ENCODE measurements around the gene NPHP4. TPM values are rescaled to one million over a fixed set of nuclear protein-coding genes. Genes with fewer than 3 reads are reported as not detected.

The NPHP4 gene
- polyA plus RNA-seq, 3 donors, result 0.39 to 13.7 (median 1.2) TPM

GRCh38 chr1:5941671-5942070, 50.6 kb downstream of the NPHP4 start:
- H3K27ac Mint-ChIP-seq, result peak overlapping the region in 1 of 7 donors; percentile 56
- intact Hi-C loops (cut with micrococcal nuclease), result no loop called here
- peaks cover 4 to 6% of the 10 kb centered on the region in 2 donors for H3K36me3 ChIP-seq (replicated peaks in 1 of 2; ENCODE audit: control insufficient read depth in 1 of 2, insufficient read depth in 2 of 2, low read length in 2 of 2)

GRCh38 chr1:5940723-5941407, 51.4 kb downstream of the NPHP4 start:
- H3K9ac ChIP-seq (ENCODE audit: insufficient read depth, low read length, poor library complexity, severe bottlenecking), result no peak overlapping the region
- peaks cover 0 to 2% of the 10 kb centered on the region in 2 donors for H3K36me3 ChIP-seq (replicated peaks in 1 of 2; ENCODE audit: control insufficient read depth in 1 of 2, insufficient read depth in 2 of 2, low read length in 2 of 2)
- H3K27ac Mint-ChIP-seq, result no peak overlapping the region
- no peak for DNase-seq
- H3K27ac ChIP-seq (ENCODE audit: low read depth in 1 of 2, low read length in 2 of 2), result no peak overlapping the region
- no peak overlapping the region for H3K4me2 ChIP-seq (replicated peaks; ENCODE audit: extremely low read depth, low read length, poor library complexity, severe bottlenecking)
- H3K79me2 ChIP-seq (ENCODE audit: insufficient read depth, low read length), result no peaks in the 10 kb centered on the region
- no peak overlapping the region for H3K4me3 ChIP-seq (replicated peaks in 1 of 3; ENCODE audit: low read depth in 2 of 3, low read length in 3 of 3)
- H4K20me1 ChIP-seq (ENCODE audit: insufficient read depth, low read length), result no peaks in the 10 kb centered on the region
- peaks cover 0 to 2% (median 0%) of the 10 kb centered on the region in 7 donors for H3K9me3 Mint-ChIP-seq
- no peak overlapping the region for H3K4me3 Mint-ChIP-seq
- no peaks in the 10 kb centered on the region for H3K4me1 Mint-ChIP-seq
- no peaks in the 10 kb centered on the region for H3K27me3 ChIP-seq (ENCODE audit: control insufficient read depth in 2 of 2, insufficient read depth in 2 of 2, low read length in 2 of 2)
- no peaks in the 10 kb centered on the region for H3K9me3 ChIP-seq (replicated peaks in 1 of 2; ENCODE audit: control insufficient read depth in 1 of 2, insufficient read depth in 1 of 2, low read length in 2 of 2)
- TF ChIP-seq CTCF (IDR thresholded peaks at IDR 0.05), result no peak
- no peak overlapping the region for H2AFZ ChIP-seq (ENCODE audit: insufficient read depth, low read depth, low read length, poor library complexity, severe bottlenecking)
- H3K27me3 Mint-ChIP-seq (ENCODE audit: low read depth in 3 of 3), result no peaks in the 10 kb centered on the region
- no peaks in the 10 kb centered on the region for H3K4me1 ChIP-seq (ENCODE audit: control insufficient read depth in 1 of 2, insufficient read depth in 2 of 2, low read length in 2 of 2)
- WGBS (ENCODE audit: insufficient coverage), result no CpG with 5 or more reads among the region's 2 CpGs
- peaks cover 17 to 22% of the 10 kb centered on the region in 2 donors for H3K36me3 Mint-ChIP-seq
- intact Hi-C loops (cut with micrococcal nuclease), result no loop called here

More at GRCh38 chr1:5941671-5942070, 50.6 kb downstream of the NPHP4 start:
- WGBS (ENCODE audit: insufficient coverage), result 100% methylated on average over 1 of the region's 7 CpGs
- Histone ChIP-seq H3K4me2 (replicated peaks; ENCODE audit: extremely low read depth, low read length, poor library complexity, severe bottlenecking) (no peak overlapping the region), H3K27ac (ENCODE audit: low read depth in 1 of 2, low read length in 2 of 2) (no peak overlapping the region), H3K9me3 (replicated peaks in 1 of 2; ENCODE audit: control insufficient read depth in 1 of 2, insufficient read depth in 1 of 2, low read length in 2 of 2) (no peaks in the 10 kb centered on the region), H4K20me1 (ENCODE audit: insufficient read depth, low read length) (no peaks in the 10 kb centered on the region), H3K79me2 (ENCODE audit: insufficient read depth, low read length) (no peaks in the 10 kb centered on the region), H3K9ac (ENCODE audit: insufficient read depth, low read length, poor library complexity, severe bottlenecking) (no peak overlapping the region), H2AFZ (ENCODE audit: insufficient read depth, low read depth, low read length, poor library complexity, severe bottlenecking) (no peak overlapping the region), H3K27me3 (ENCODE audit: control insufficient read depth in 2 of 2, insufficient read depth in 2 of 2, low read length in 2 of 2) (no peaks in the 10 kb centered on the region), H3K4me3 (replicated peaks in 1 of 3; ENCODE audit: low read depth in 2 of 3, low read length in 3 of 3) (no peak overlapping the region), H3K4me1 (ENCODE audit: control insufficient read depth in 1 of 2, insufficient read depth in 2 of 2, low read length in 2 of 2) (no peaks in the 10 kb centered on the region)
- Mint-ChIP-seq H3K27me3 (ENCODE audit: low read depth in 3 of 3) (no peaks in the 10 kb centered on the region), H3K36me3 (peaks cover 21 to 26% of the 10 kb centered on the region in 2 donors), H3K4me3 (no peak overlapping the region), H3K4me1 (no peaks in the 10 kb centered on the region), H3K9me3 (peaks cover 0 to 2% (median 0%) of the 10 kb centered on the region in 7 donors)
- TF ChIP-seq CTCF (IDR thresholded peaks at IDR 0.05), result no peak
- no peak for DNase-seq
